H1 (cell line): Measurements from ENCODE around the gene KIAA1671. TPM values are rescaled to one million over a fixed set of nuclear protein-coding genes. Genes with fewer than 3 reads are reported as not detected.

Source experiments
- CHD7 ChIP-seq: fragments of 300-600 bp; sonication (generic); IDR thresholded peaks from 2 replicates; pipeline ENCODE4 v1.7.1; 2012; ENCODE audit warnings: low read length, moderate library complexity, mild to moderate bottlenecking, inconsistent platforms; ENCODE audit not compliant: insufficient replicate concordance
- JUN ChIP-seq: IDR thresholded peaks from 2 replicates; pipeline ENCODE4 v1.6.1; 2011; ENCODE audit warnings: low read depth, mild to moderate bottlenecking, improper control_type of control experiment, low read length
- RFX5 ChIP-seq: IDR thresholded peaks from 2 replicates; pipeline ENCODE4 v1.6.1; 2011; ENCODE audit warnings: low read depth, low read length, improper control_type of control experiment, borderline replicate concordance
- SIRT6 ChIP-seq: IDR thresholded peaks from one replicate; pipeline ENCODE4 v1.7.1; 2012; ENCODE audit warnings: low read length, inconsistent platforms
- TEAD4 ChIP-seq: IDR thresholded peaks from 2 replicates; pipeline ENCODE4 v1.6.1; 2012; ENCODE audit warnings: low read depth, low read length, inconsistent platforms, mixed read lengths
- polyA plus RNA-seq, 7 experiments: library from polyadenylated mRNA; depleted of rRNA in 3 of 7; stranded (reverse) in 5 of 7; unstranded in 2 of 7; fragments of >200 nt in 5 of 7; fragments of 200-250 nt in 2 of 7; gene quantifications; 1 replicate in 5 of 7; 2 replicates in 1 of 7; 4 replicates in 1 of 7; pipeline versions ENCODE4 v1.2.1 to v1.2.3, GENCODE V29; 2011 to 2013; ENCODE audit warnings: missing spikeins in 2 of 7, mixed read lengths in 2 of 7
- total RNA-seq: library from RNA; stranded (reverse); fragmentation: NEBNext Ultra II Directional; extraction: Animal tissue kit (Norgen Biotek cat#: 25700); gene quantifications from 2 replicates; pipeline ENCODE4 v1.2.1, GENCODE V29; 2021

KIAA1671 gene
- total and polyA plus RNA-seq, 2 of the 8 experiments (the other 6 are each of a cell fraction or from before 2014, with no cell fraction given): 6.4 to 23.9 TPM

GRCh38 chr22:25137577-25138525, 185.3 kb downstream of the KIAA1671 start (continued):
- TF ChIP-seq CHD7 (no peak), JUN (no peak), SIRT6 (no peak), TEAD4 (no peak), RFX5 (peak; percentile 90)
